SK-N-SH (cell line): ENCODE results near the gene CPTP.

ENCODE experiments used
- ELF1 ChIP-seq: IDR thresholded peaks from 2 replicates; pipeline ENCODE4 v1.4.0; 2012
- FOXJ3 ChIP-seq: sonication (generic); formaldehyde crosslinking; IDR thresholded peaks from 2 replicates; pipeline ENCODE4 v1.5.1; 2020; ENCODE audit warnings: mild to moderate bottlenecking, missing genetic modification reagents
- GABPA ChIP-seq: IDR thresholded peaks from 2 replicates; pipeline ENCODE4 v1.4.0; 2012; ENCODE audit warnings: low read depth, mild to moderate bottlenecking
- GATA2 ChIP-seq: sonication (generic); formaldehyde crosslinking; IDR thresholded peaks from 2 replicates; pipeline ENCODE4 v1.5.0; 2020; ENCODE audit warnings: mild to moderate bottlenecking, missing genetic modification reagents
- JUND ChIP-seq: IDR thresholded peaks from 2 replicates; pipeline ENCODE4 v1.4.0; 2012
- MEF2A ChIP-seq: IDR thresholded peaks from 2 replicates; pipeline ENCODE4 v1.4.0; 2012; ENCODE audit warnings: low read depth, borderline replicate concordance
- YY1 ChIP-seq: IDR thresholded peaks from 2 replicates; pipeline ENCODE4 v1.4.0; 2012; ENCODE audit warnings: low read depth, mild to moderate bottlenecking
- TF ChIP-seq, protein P1 (sequence below): fragments of 200-600 bp; sonication (generic); IDR thresholded peaks from 2 replicates; pipeline ENCODE4 v1.6.1; 2017; ENCODE audit warnings: antibody characterized with exemption, mild to moderate bottlenecking, moderate library complexity
- TF ChIP-seq, protein P2 (sequence below): IDR thresholded peaks from 2 replicates; pipeline ENCODE4; 2012
- TF ChIP-seq, protein P3 (sequence below): fragments of 150-350 bp; IDR thresholded peaks from 2 replicates; pipeline ENCODE4 v1.6.1; 2017; ENCODE audit warnings: antibody characterized with exemption, low read length, low read depth, borderline replicate concordance
- TF ChIP-seq, protein P4 (sequence below): IDR thresholded peaks from 2 replicates; pipeline ENCODE4 v1.6.1; 2012; ENCODE audit warnings: mild to moderate bottlenecking, low read depth, low read length, moderate library complexity

DNA sequence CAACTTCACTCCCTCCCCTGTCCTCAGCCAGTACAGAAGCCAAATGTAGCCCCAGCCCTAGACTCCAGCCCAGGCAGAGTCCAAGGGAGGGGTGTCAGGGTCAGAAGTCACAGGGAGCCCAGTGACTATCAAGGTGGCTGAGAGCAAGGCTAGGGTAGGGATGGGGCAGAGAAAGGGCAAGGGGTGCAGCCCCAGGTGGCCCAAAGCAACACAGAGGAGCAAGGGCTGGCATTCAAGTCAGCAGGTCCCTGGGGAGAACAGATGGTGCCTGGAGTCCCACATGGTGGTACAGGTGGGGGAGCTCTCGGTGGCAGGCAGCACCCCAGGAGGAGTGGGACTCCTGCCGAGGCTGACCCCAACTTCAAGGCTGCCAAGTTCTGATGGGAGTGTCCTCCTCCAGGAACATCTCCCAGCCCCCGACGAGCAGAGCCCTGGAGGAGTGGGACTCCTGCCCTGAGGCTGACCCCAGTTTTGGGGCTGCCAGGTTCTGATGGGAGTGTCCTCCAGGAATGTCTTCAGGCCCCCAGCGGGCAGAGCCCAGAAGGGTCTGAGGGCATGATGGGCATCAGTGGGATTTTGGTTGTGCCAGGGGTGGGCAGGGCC, 28.3 kb downstream of the CPTP start:
- TF ChIP-seq, protein P1, sequence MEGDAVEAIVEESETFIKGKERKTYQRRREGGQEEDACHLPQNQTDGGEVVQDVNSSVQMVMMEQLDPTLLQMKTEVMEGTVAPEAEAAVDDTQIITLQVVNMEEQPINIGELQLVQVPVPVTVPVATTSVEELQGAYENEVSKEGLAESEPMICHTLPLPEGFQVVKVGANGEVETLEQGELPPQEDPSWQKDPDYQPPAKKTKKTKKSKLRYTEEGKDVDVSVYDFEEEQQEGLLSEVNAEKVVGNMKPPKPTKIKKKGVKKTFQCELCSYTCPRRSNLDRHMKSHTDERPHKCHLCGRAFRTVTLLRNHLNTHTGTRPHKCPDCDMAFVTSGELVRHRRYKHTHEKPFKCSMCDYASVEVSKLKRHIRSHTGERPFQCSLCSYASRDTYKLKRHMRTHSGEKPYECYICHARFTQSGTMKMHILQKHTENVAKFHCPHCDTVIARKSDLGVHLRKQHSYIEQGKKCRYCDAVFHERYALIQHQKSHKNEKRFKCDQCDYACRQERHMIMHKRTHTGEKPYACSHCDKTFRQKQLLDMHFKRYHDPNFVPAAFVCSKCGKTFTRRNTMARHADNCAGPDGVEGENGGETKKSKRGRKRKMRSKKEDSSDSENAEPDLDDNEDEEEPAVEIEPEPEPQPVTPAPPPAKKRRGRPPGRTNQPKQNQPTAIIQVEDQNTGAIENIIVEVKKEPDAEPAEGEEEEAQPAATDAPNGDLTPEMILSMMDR, result no peak
- TF ChIP-seq FOXJ3 (CRISPR knock-in tag) (no peak), MEF2A (no peak), GABPA (no peak), GATA2 (CRISPR knock-in tag) (no peak), JUND (no peak; the same call in 1 of the 2 replicates), YY1 (no peak), ELF1 (no peak)
- TF ChIP-seq, protein P2, sequence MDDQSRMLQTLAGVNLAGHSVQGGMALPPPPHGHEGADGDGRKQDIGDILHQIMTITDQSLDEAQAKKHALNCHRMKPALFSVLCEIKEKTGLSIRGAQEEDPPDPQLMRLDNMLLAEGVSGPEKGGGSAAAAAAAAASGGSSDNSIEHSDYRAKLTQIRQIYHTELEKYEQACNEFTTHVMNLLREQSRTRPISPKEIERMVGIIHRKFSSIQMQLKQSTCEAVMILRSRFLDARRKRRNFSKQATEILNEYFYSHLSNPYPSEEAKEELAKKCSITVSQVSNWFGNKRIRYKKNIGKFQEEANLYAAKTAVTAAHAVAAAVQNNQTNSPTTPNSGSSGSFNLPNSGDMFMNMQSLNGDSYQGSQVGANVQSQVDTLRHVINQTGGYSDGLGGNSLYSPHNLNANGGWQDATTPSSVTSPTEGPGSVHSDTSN, result peak; percentile 14; the same call in 1 of the 2 replicates
- TF ChIP-seq, protein P3, sequence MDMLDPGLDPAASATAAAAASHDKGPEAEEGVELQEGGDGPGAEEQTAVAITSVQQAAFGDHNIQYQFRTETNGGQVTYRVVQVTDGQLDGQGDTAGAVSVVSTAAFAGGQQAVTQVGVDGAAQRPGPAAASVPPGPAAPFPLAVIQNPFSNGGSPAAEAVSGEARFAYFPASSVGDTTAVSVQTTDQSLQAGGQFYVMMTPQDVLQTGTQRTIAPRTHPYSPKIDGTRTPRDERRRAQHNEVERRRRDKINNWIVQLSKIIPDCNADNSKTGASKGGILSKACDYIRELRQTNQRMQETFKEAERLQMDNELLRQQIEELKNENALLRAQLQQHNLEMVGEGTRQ, result no peak
- TF ChIP-seq, protein P4, sequence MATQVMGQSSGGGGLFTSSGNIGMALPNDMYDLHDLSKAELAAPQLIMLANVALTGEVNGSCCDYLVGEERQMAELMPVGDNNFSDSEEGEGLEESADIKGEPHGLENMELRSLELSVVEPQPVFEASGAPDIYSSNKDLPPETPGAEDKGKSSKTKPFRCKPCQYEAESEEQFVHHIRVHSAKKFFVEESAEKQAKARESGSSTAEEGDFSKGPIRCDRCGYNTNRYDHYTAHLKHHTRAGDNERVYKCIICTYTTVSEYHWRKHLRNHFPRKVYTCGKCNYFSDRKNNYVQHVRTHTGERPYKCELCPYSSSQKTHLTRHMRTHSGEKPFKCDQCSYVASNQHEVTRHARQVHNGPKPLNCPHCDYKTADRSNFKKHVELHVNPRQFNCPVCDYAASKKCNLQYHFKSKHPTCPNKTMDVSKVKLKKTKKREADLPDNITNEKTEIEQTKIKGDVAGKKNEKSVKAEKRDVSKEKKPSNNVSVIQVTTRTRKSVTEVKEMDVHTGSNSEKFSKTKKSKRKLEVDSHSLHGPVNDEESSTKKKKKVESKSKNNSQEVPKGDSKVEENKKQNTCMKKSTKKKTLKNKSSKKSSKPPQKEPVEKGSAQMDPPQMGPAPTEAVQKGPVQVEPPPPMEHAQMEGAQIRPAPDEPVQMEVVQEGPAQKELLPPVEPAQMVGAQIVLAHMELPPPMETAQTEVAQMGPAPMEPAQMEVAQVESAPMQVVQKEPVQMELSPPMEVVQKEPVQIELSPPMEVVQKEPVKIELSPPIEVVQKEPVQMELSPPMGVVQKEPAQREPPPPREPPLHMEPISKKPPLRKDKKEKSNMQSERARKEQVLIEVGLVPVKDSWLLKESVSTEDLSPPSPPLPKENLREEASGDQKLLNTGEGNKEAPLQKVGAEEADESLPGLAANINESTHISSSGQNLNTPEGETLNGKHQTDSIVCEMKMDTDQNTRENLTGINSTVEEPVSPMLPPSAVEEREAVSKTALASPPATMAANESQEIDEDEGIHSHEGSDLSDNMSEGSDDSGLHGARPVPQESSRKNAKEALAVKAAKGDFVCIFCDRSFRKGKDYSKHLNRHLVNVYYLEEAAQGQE, result no peak
